MV-4-11 (cell line): Measurements from ENCODE around the gene OR2T35.

Experiments used
- DNase-seq: peaks from one replicate; lab custom pipeline; 2025; lab: John Stamatoyannopoulos, UW

OR2T35 gene

GRCh38 chr1:248625971-248626370, 19.1 kb downstream of the OR2T35 start:
- no peak for DNase-seq

- DNase-seq: no peak
Measured at GRCh38 chr1:248625166-248625565, 19.9 kb downstream of the OR2T35 start.

GRCh38 chr1:248622570-248623001, 22.5 kb downstream of the OR2T35 start:
- DNase-seq: peak; percentile 60

GRCh38 chr1:248621770-248622169, 23.3 kb downstream of the OR2T35 start:
- DNase-seq: no peak

GRCh38 chr1:248618878-248619277, 26.2 kb downstream of the OR2T35 start:
- peak; percentile 67 for DNase-seq

- no peak for DNase-seq
Measured at GRCh38 chr1:248618119-248618518, 27.0 kb downstream of the OR2T35 start.

GRCh38 chr1:248613742-248614141, 31.3 kb downstream of the OR2T35 start:
- no peak for DNase-seq

GRCh38 chr1:248611883-248612414, 33.1 kb downstream of the OR2T35 start:
- DNase-seq: no peak

- no peak for DNase-seq
Measured at GRCh38 chr1:248610301-248610700, 34.8 kb downstream of the OR2T35 start.

GRCh38 chr1:248599396-248599795, 45.7 kb downstream of the OR2T35 start:
- no peak for DNase-seq

- no peak for DNase-seq
Measured at GRCh38 chr1:248597589-248597988, 47.5 kb downstream of the OR2T35 start, which contains the start of gene OR2T10. OR2T10 (minus strand) TSS chr1:248597700; CDS start chr1:248593768, 3,932 bp downstream.

GRCh38 chr1:248596615-248597014, 48.5 kb downstream of the OR2T35 start:
- peak; percentile 85 for DNase-seq

- DNase-seq: no peak
Measured at GRCh38 chr1:248593226-248593625, 51.9 kb downstream of the OR2T35 start.

- DNase-seq: no peak
Measured at GRCh38 chr1:248592655-248593054, 52.4 kb downstream of the OR2T35 start.

- no peak for DNase-seq
Measured at GRCh38 chr1:248590055-248590454, 55.0 kb downstream of the OR2T35 start.

- no peak for DNase-seq
Measured at GRCh38 chr1:248589334-248589733, 55.7 kb downstream of the OR2T35 start.
